GM12875 (cell line): ENCODE results near the gene SH3PXD2A.

Experiments used
- H3K4me3 ChIP-seq: one replicate; pipeline ENCODE4 v1.5.1; 2011; ENCODE audit warnings: low read depth, low read length, control low read depth
- TF ChIP-seq, protein P1 (sequence below): IDR thresholded peaks from 2 replicates; pipeline ENCODE4 v1.5.1; 2011; ENCODE audit warnings: low read depth, mild to moderate bottlenecking, control low read depth, inconsistent platforms, low read length, moderate library complexity, borderline replicate concordance; ENCODE audit not compliant: insufficient read depth

SH3PXD2A gene, protein sequence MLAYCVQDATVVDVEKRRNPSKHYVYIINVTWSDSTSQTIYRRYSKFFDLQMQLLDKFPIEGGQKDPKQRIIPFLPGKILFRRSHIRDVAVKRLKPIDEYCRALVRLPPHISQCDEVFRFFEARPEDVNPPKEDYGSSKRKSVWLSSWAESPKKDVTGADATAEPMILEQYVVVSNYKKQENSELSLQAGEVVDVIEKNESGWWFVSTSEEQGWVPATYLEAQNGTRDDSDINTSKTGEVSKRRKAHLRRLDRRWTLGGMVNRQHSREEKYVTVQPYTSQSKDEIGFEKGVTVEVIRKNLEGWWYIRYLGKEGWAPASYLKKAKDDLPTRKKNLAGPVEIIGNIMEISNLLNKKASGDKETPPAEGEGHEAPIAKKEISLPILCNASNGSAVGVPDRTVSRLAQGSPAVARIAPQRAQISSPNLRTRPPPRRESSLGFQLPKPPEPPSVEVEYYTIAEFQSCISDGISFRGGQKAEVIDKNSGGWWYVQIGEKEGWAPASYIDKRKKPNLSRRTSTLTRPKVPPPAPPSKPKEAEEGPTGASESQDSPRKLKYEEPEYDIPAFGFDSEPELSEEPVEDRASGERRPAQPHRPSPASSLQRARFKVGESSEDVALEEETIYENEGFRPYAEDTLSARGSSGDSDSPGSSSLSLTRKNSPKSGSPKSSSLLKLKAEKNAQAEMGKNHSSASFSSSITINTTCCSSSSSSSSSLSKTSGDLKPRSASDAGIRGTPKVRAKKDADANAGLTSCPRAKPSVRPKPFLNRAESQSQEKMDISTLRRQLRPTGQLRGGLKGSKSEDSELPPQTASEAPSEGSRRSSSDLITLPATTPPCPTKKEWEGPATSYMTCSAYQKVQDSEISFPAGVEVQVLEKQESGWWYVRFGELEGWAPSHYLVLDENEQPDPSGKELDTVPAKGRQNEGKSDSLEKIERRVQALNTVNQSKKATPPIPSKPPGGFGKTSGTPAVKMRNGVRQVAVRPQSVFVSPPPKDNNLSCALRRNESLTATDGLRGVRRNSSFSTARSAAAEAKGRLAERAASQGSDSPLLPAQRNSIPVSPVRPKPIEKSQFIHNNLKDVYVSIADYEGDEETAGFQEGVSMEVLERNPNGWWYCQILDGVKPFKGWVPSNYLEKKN

DNA sequence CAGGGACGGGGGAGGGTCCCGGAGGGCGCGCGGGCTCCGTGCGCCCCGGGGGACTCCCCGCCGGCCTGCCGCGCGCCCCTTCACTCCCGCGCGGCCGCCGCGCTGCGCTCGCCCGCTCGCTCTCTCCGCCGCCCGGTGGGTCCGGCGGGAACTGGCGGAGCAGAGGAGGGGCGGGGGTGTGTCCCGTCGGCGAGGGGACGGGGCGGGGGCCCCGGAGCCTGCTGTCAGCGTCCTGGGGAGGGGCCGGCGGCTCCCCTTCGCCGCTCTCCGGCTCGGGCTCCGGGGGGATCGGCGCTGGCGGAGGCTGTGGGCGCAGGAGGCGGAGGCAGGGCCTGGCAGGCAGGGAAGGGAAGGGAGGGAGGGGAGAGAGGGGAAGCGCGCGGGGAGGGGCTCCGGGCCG, at the start of gene SH3PXD2A:
SH3PXD2A (minus strand) TSS at position 153 of the 400 bp plus-strand sequence. CDS start 310 bp downstream, outside the sequence.
- TF ChIP-seq, protein P1, sequence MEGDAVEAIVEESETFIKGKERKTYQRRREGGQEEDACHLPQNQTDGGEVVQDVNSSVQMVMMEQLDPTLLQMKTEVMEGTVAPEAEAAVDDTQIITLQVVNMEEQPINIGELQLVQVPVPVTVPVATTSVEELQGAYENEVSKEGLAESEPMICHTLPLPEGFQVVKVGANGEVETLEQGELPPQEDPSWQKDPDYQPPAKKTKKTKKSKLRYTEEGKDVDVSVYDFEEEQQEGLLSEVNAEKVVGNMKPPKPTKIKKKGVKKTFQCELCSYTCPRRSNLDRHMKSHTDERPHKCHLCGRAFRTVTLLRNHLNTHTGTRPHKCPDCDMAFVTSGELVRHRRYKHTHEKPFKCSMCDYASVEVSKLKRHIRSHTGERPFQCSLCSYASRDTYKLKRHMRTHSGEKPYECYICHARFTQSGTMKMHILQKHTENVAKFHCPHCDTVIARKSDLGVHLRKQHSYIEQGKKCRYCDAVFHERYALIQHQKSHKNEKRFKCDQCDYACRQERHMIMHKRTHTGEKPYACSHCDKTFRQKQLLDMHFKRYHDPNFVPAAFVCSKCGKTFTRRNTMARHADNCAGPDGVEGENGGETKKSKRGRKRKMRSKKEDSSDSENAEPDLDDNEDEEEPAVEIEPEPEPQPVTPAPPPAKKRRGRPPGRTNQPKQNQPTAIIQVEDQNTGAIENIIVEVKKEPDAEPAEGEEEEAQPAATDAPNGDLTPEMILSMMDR: no peak
- H3K4me3 ChIP-seq: no peak within 1 kb of the TSS

DNA sequence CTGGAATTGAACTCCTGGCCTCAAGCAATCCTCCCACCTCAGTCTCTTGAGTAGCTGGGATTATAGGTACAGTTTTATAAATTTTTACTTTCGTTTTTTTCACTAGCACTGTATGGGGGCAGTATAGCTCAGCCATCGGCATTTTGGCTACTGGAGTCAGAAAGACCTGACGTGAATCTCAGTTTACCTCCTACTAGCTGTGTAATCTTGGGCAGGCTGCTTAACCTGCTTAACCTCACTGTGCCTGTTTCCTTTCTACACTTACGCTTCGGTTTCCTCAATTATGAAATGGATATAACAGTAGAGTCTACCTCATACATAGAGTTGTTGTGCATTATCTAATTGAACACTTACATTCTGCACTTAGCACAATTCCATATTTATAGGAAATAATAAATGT, 45.9 kb upstream of the SH3PXD2A start:
- TF ChIP-seq, protein P1: no peak
- H3K4me3 ChIP-seq: no peak overlapping the region

DNA sequence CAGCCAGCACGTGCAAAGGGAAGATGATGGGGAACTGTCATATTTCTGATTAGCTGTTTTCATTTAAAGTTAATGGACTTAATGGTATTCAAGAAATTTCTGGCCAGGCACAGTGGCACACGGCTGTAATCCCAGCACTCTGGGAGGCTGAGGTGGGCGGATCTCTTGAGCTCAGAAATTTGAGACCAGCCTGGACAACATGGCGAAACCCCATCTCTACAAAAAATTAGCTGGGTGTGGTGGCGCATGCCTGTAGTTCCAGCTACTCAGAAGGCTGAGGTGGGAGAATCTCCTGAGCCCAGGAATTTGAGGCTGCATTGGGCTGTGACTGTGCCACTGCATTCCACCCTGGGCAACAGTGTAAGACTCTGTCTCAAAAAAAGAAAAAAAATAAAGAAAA, 43.9 kb upstream of the SH3PXD2A start:
- no peak overlapping the region for H3K4me3 ChIP-seq
- TF ChIP-seq, protein P1: no peak

DNA sequence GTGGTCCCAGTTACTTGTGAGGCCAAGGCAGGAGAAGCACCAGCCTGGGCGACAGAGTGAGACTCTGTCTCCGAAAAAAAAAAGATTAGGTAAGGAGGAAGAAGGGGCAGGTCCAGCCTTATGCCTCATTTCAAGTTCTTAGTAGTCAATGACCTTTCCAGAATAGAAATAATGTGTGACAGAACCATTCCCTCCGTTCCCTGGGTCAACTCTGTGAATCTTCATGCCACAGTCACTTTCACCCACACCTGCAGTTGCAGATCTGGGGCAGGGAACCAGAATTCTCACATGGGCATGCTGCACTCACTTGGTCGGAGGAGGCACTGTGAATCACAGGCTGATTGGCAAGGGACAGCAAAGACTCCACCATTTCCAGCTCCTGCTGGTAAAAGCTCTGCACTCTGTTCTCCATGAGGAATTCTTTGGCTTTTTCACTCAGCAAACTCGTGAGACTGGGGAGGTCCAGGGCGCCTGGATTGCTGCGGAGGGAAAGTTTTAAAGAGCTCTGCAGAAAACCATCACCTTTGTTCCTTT, 41.9 kb upstream of the SH3PXD2A start:
- TF ChIP-seq, protein P1: no peak
- H3K4me3 ChIP-seq: no peak overlapping the region

DNA sequence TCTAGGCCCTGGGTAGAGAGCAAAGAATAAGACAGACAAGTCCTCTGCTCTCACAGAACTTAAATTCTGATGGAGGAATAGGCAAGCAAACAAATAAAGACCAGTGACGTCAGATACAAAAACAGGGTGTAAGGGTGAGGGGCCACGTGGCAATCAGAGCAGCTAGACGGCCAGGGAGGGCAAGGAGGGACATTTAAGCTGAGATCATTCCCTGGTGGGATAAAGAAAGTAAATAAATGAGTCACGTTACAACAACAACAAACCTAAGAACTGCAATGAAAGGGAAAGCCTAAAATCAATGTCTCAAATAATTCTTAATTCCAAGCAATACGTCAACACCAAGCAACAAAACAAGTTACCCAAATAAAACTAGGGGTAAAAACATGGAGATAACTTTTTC, 40.8 kb upstream of the SH3PXD2A start:
- TF ChIP-seq, protein P1: no peak
- H3K4me3 ChIP-seq: no peak overlapping the region

DNA sequence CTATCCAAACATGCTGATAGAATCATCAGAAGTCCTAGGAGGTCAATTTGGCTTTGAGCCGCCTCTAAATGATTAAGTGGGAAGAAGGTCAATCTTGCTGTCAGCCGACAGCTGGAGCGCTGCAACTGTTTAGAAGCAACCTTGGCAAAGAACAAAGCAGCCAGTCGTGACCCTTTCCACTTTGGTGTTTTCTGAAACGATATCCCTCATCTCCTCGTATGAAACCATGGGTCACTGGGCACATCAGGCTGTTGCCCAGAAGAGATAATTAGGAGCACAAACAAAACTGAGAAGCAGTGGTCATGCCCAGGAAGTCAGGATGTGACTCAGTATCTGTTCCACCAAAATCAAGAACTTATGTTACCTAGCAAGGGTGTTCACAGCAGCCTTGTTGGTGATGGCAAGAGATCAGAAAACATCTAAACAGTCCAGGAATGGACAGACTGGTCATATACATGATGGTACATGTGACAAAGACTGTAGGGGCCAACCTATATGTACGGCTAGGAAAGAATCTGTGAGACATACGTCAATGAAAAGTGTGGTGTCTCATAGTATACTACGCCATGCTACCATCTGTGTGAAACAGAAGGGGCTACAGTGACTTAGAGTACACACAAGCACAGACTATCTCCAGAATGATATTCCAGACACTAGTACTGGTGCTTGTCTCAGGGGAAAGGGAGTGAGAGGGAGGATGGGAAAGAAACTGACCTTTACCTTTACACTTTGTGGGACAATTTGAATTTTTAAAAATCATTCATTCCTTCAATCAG, 40.2 kb upstream of the SH3PXD2A start:
- H3K4me3 ChIP-seq: no peak overlapping the region
- TF ChIP-seq, protein P1: no peak
